ENCODE results near the gene RGS7BP. TPM values are rescaled to one million over a fixed set of nuclear protein-coding genes. Genes with fewer than 3 reads are reported as not detected.

RGS7BP gene
- polyA plus RNA-seq, 3 donors: not detected

DNA sequence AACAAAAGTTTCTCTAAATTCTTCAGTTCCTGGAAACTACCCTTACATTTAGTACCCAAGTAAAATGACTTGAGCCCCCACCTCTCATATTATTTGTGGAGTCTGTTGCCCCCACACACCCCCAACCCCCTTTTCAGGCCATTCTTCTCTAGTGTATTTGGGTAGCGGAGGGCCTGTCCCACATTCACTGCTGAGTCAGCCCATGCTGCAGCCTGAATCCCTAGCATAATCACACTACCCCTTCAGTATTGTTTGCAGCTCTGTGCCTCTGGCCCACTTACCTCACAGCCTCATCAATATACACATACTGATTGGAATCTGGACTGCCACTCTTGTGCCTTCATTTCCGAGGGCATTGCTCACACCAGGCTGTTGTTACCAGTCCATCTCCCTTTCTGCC is 26.8 kb downstream of the RGS7BP start:
- Histone ChIP-seq H3K9me3 (replicated peaks in 1 of 2; ENCODE audit: control insufficient read depth in 1 of 2, insufficient read depth in 1 of 2, low read length in 2 of 2) (no peaks in the 10 kb centered on the region), H3K27ac (ENCODE audit: low read depth in 1 of 2, low read length in 2 of 2) (no peak overlapping the region), H4K20me1 (ENCODE audit: insufficient read depth, low read length) (no peaks in the 10 kb centered on the region), H3K79me2 (ENCODE audit: insufficient read depth, low read length) (no peaks in the 10 kb centered on the region), H3K9ac (ENCODE audit: insufficient read depth, low read length, poor library complexity, severe bottlenecking) (no peak overlapping the region), H3K4me3 (replicated peaks in 1 of 3; ENCODE audit: low read depth in 2 of 3, low read length in 3 of 3) (no peak overlapping the region), H2AFZ (ENCODE audit: insufficient read depth, low read depth, low read length, poor library complexity, severe bottlenecking) (no peak overlapping the region), H3K27me3 (ENCODE audit: control insufficient read depth in 2 of 2, insufficient read depth in 2 of 2, low read length in 2 of 2) (no peaks in the 10 kb centered on the region), H3K36me3 (replicated peaks in 1 of 2; ENCODE audit: control insufficient read depth in 1 of 2, insufficient read depth in 2 of 2, low read length in 2 of 2) (no peaks in the 10 kb centered on the region), H3K4me1 (ENCODE audit: control insufficient read depth in 1 of 2, insufficient read depth in 2 of 2, low read length in 2 of 2) (no peaks in the 10 kb centered on the region), H3K4me2 (replicated peaks; ENCODE audit: extremely low read depth, low read length, poor library complexity, severe bottlenecking) (no peak overlapping the region)
- TF ChIP-seq, protein P1, sequence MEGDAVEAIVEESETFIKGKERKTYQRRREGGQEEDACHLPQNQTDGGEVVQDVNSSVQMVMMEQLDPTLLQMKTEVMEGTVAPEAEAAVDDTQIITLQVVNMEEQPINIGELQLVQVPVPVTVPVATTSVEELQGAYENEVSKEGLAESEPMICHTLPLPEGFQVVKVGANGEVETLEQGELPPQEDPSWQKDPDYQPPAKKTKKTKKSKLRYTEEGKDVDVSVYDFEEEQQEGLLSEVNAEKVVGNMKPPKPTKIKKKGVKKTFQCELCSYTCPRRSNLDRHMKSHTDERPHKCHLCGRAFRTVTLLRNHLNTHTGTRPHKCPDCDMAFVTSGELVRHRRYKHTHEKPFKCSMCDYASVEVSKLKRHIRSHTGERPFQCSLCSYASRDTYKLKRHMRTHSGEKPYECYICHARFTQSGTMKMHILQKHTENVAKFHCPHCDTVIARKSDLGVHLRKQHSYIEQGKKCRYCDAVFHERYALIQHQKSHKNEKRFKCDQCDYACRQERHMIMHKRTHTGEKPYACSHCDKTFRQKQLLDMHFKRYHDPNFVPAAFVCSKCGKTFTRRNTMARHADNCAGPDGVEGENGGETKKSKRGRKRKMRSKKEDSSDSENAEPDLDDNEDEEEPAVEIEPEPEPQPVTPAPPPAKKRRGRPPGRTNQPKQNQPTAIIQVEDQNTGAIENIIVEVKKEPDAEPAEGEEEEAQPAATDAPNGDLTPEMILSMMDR (IDR thresholded peaks at IDR 0.05): no peak
- H3K4me3 Mint-ChIP-seq: no peak overlapping the region
- peaks cover 0 to 1% (median 0%) of the 10 kb centered on the region in 3 donors for H3K27me3 Mint-ChIP-seq (ENCODE audit: low read depth in 3 of 3)
- DNase-seq: no peak
- intact Hi-C loops (cut with micrococcal nuclease): no loop called here
- no peaks in the 10 kb centered on the region for H3K4me1 Mint-ChIP-seq
- H3K9me3 Mint-ChIP-seq: peaks cover 0 to 3% (median 0%) of the 10 kb centered on the region in 7 donors
- 91% methylated on average over 1 of the region's 2 CpGs for WGBS (ENCODE audit: insufficient coverage)
- H3K36me3 Mint-ChIP-seq: no peaks in the 10 kb centered on the region
- H3K27ac Mint-ChIP-seq: no peak overlapping the region

GRCh38 chr5:64534033-64534432 is 28.2 kb downstream of the RGS7BP start:
- Histone ChIP-seq H3K27me3 (ENCODE audit: control insufficient read depth in 2 of 2, insufficient read depth in 2 of 2, low read length in 2 of 2) (no peaks in the 10 kb centered on the region), H3K4me2 (replicated peaks; ENCODE audit: extremely low read depth, low read length, poor library complexity, severe bottlenecking) (no peak overlapping the region), H3K27ac (ENCODE audit: low read depth in 1 of 2, low read length in 2 of 2) (no peak overlapping the region), H3K4me1 (ENCODE audit: control insufficient read depth in 1 of 2, insufficient read depth in 2 of 2, low read length in 2 of 2) (no peaks in the 10 kb centered on the region), H2AFZ (ENCODE audit: insufficient read depth, low read depth, low read length, poor library complexity, severe bottlenecking) (no peak overlapping the region), H3K36me3 (replicated peaks in 1 of 2; ENCODE audit: control insufficient read depth in 1 of 2, insufficient read depth in 2 of 2, low read length in 2 of 2) (no peaks in the 10 kb centered on the region), H3K4me3 (replicated peaks in 1 of 3; ENCODE audit: low read depth in 2 of 3, low read length in 3 of 3) (no peak overlapping the region), H3K79me2 (ENCODE audit: insufficient read depth, low read length) (no peaks in the 10 kb centered on the region), H3K9me3 (replicated peaks in 1 of 2; ENCODE audit: control insufficient read depth in 1 of 2, insufficient read depth in 1 of 2, low read length in 2 of 2) (no peaks in the 10 kb centered on the region), H3K9ac (ENCODE audit: insufficient read depth, low read length, poor library complexity, severe bottlenecking) (no peak overlapping the region), H4K20me1 (ENCODE audit: insufficient read depth, low read length) (no peaks in the 10 kb centered on the region)
- peaks cover 0 to 1% (median 0%) of the 10 kb centered on the region in 3 donors for H3K27me3 Mint-ChIP-seq (ENCODE audit: low read depth in 3 of 3)
- no peak overlapping the region for H3K27ac Mint-ChIP-seq
- H3K9me3 Mint-ChIP-seq: peaks cover 0 to 3% (median 0%) of the 10 kb centered on the region in 7 donors
- no peak for DNase-seq
- H3K4me3 Mint-ChIP-seq: no peak overlapping the region
- intact Hi-C loops (cut with micrococcal nuclease): no loop called here
- 88% methylated on average over 3 of the region's 3 CpGs for whole genome bisulfite sequencing (ENCODE audit: insufficient coverage)
- H3K4me1 Mint-ChIP-seq: no peaks in the 10 kb centered on the region
- TF ChIP-seq, protein P1 (IDR thresholded peaks at IDR 0.05): no peak
- H3K36me3 Mint-ChIP-seq: no peaks in the 10 kb centered on the region

Measured in CD14-positive monocyte (primary cell).